ENCODE data around the gene PCDH12.

- no peak for TF ChIP-seq CTCF (IDR thresholded peaks at IDR 0.05)
- no peak for TF ChIP-seq EZH2 (IDR thresholded peaks at IDR 0.05)
- no peak for TF ChIP-seq EZH2phosphoT487 (IDR thresholded peaks at IDR 0.05)
These were observed 54.7 kb downstream of the PCDH12 start for GRCh38 chr5:141903261-141903660.

Data from neural progenitor cell (in vitro differentiated cells).